HepG2 (cell line): ENCODE data around the gene VSIG2. TPM values are rescaled to one million over a fixed set of nuclear protein-coding genes. Genes with fewer than 3 reads are reported as not detected.
A peak's percentile ranks its signal among the peaks of the same experiment; 100 is the strongest.

Experiments
- ATAC-seq: fragments of 200-7000 bp; cut with Tn5 transposase; 3 replicates; pipeline ENCODE4 v1.9.1; 2020; ENCODE audit warnings: mild to moderate bottlenecking, moderate library complexity
- BruUV-seq: library from RNA; stranded (reverse); fragments of 400-500 nt; replicated peaks from 2 replicates; lab custom pipeline; 2021; lab: Mats Ljungman, UMichigan
- CTCF ChIA-PET: fragments of 300-600 bp; formaldehyde crosslinking; extraction: SDS; loops from one replicate; lab custom pipeline; 2021; ENCODE audit warnings: low total read pairs, inconsistent platforms, low intra/inter-chr PET ratio; lab: Yijun Ruan, JAX
- POLR2A ChIA-PET: fragments of 350-600 bp; sonication (Branson Sonifier 250); formaldehyde crosslinking; loops from one replicate; lab custom pipeline; 2020; ENCODE audit warnings: antibody characterized with exemption, inconsistent platforms; lab: Yijun Ruan, JAX
- DNase-seq: peaks from one replicate; pipeline ENCODE4 v3.0.0-alpha.2; 2015; ENCODE audit warnings: low spot score
- FAIRE-seq: peaks from 3 replicates; lab custom pipeline; 2011; peaks lifted over from hg19 to GRCh38; lab: Jason Lieb, UNC
- H2AFZ ChIP-seq: one replicate; pipeline ENCODE4 v1.6.1; 2011; ENCODE audit warnings: low read length, inconsistent platforms
- H3K27ac ChIP-seq: fragments of 300-600 bp; 3 replicates; pipeline ENCODE4 v1.8.0; 2011; ENCODE audit warnings: mixed run types, mild to moderate bottlenecking, mixed read lengths, low read length, inconsistent platforms; ENCODE audit not compliant: insufficient read depth; ENCODE audit errors: extremely low read length
- H3K27me3 ChIP-seq, 2 experiments: fragments of 200-600 bp in 1 of 2; 2 replicates in 1 of 2; 3 replicates in 1 of 2; pipeline versions ENCODE4 v1.6.0 to v1.8.0; 2011; ENCODE audit warnings: low read length in 2 of 2, mild to moderate bottlenecking in 2 of 2, moderate library complexity in 2 of 2, inconsistent platforms in 1 of 2; ENCODE audit not compliant: insufficient read depth in 2 of 2, control insufficient read depth in 1 of 2
- H3K36me3 ChIP-seq, 2 experiments: fragments of 200-600 bp in 1 of 2; replicated peaks in 1 of 2; 2 replicates in 1 of 2; 3 replicates in 1 of 2; pipeline versions ENCODE4 v1.5.1 to v1.8.0; 2011; ENCODE audit warnings: low read length in 2 of 2, inconsistent platforms in 1 of 2; ENCODE audit not compliant: insufficient read depth in 2 of 2, control insufficient read depth in 1 of 2
- H3K4me1 ChIP-seq: 2 replicates; pipeline ENCODE4 v1.5.1; 2012; ENCODE audit warnings: low read length, inconsistent platforms; ENCODE audit not compliant: insufficient read depth
- H3K4me2 ChIP-seq: 2 replicates; pipeline ENCODE4 v1.6.0; 2011; ENCODE audit warnings: low read depth, low read length, inconsistent platforms
- H3K4me3 ChIP-seq, 3 experiments: fragments of 200-600 bp in 1 of 3; sonication (generic), shearing (Covaris generic) in 1 of 3; replicated peaks in 1 of 3; 2 replicates each; pipeline ENCODE4 v1.5.1; 2011 to 2016; ENCODE audit warnings: low read length in 3 of 3, inconsistent platforms in 2 of 3, low read depth in 2 of 3, mild to moderate bottlenecking in 2 of 3, control low read depth in 1 of 3, mixed read lengths in 1 of 3; ENCODE audit not compliant: insufficient read depth in 1 of 3
- H3K79me2 ChIP-seq: one replicate; pipeline ENCODE4 v1.6.1; 2011; ENCODE audit warnings: low read length, inconsistent platforms; ENCODE audit not compliant: insufficient read depth
- H3K9ac ChIP-seq: 2 replicates; pipeline ENCODE4 v1.6.0; 2011; ENCODE audit warnings: mild to moderate bottlenecking, low read depth, low read length, inconsistent platforms; ENCODE audit not compliant: insufficient read depth
- H3K9me3 ChIP-seq: 2 replicates; pipeline ENCODE4 v1.5.1; 2012; ENCODE audit warnings: mild to moderate bottlenecking, low read length
- H4K20me1 ChIP-seq: 2 replicates; pipeline ENCODE4 v1.6.0; 2011; ENCODE audit warnings: inconsistent platforms, mild to moderate bottlenecking, low read length, moderate library complexity; ENCODE audit not compliant: insufficient read depth
- CCDC6 ChIP-seq: sonication (generic); formaldehyde crosslinking; IDR thresholded peaks from 2 replicates; pipeline ENCODE4 v1.8.1; 2022; ENCODE audit warnings: mild to moderate bottlenecking, missing genetic modification reagents, moderate library complexity
- EEA1 ChIP-seq: sonication (generic); formaldehyde crosslinking; IDR thresholded peaks from 2 replicates; pipeline ENCODE4 v1.5.1; 2020; ENCODE audit warnings: mild to moderate bottlenecking, missing genetic modification reagents, borderline replicate concordance
- GMEB1 ChIP-seq: sonication (generic); formaldehyde crosslinking; IDR thresholded peaks from 2 replicates; pipeline ENCODE4 v1.5.1; 2020; ENCODE audit warnings: missing genetic modification reagents, mild to moderate bottlenecking, borderline replicate concordance
- GZF1 ChIP-seq: sonication (generic); formaldehyde crosslinking; IDR thresholded peaks from 2 replicates; pipeline ENCODE4 v1.5.1; 2020; ENCODE audit warnings: mild to moderate bottlenecking, missing genetic modification reagents
- HIVEP1 ChIP-seq: sonication (generic); formaldehyde crosslinking; IDR thresholded peaks from 2 replicates; pipeline ENCODE4 v1.4.0; 2020; ENCODE audit warnings: mild to moderate bottlenecking, missing genetic modification reagents
- ISL2 ChIP-seq: sonication (generic); formaldehyde crosslinking; IDR thresholded peaks from 2 replicates; pipeline ENCODE4 v1.5.0; 2020; ENCODE audit warnings: missing genetic modification reagents
- MIER2 ChIP-seq: IDR thresholded peaks from 2 replicates; pipeline ENCODE4 v1.6.1; 2016; ENCODE audit warnings: missing biosample characterization, missing genetic modification reagents
- PAWR ChIP-seq: sonication (generic); formaldehyde crosslinking; IDR thresholded peaks from 2 replicates; pipeline ENCODE4 v1.4.0; 2020; ENCODE audit warnings: missing genetic modification reagents, mild to moderate bottlenecking, borderline replicate concordance
- POGK ChIP-seq: sonication (generic); formaldehyde crosslinking; conservative IDR thresholded peaks from 2 replicates; pipeline ENCODE4 v1.8.0; 2022; ENCODE audit warnings: mild to moderate bottlenecking, moderate library complexity, missing genetic modification reagents
- RAD21 ChIP-seq: fragments of 450-650 bp; formaldehyde crosslinking; IDR thresholded peaks from 2 replicates; pipeline ENCODE4 v1.5.0; 2020; ENCODE audit warnings: mild to moderate bottlenecking
- SNAPC2 ChIP-seq: sonication (generic); formaldehyde crosslinking; IDR thresholded peaks from 2 replicates; pipeline ENCODE4 v1.8.1; 2022; ENCODE audit warnings: mild to moderate bottlenecking, missing genetic modification reagents
- TCF12 ChIP-seq, 2 experiments: fragments of 450-650 bp in 1 of 2; sonication (generic) in 1 of 2; formaldehyde crosslinking in 1 of 2; IDR thresholded peaks; 2 replicates each; pipeline versions ENCODE4 v1.6.1 to v1.8.0; 2017 to 2022; ENCODE audit warnings: antibody characterized with exemption in 1 of 2, mild to moderate bottlenecking in 1 of 2, missing genetic modification reagents in 1 of 2, moderate library complexity in 1 of 2
- ZGPAT ChIP-seq: IDR thresholded peaks from 2 replicates; pipeline ENCODE4 v1.6.1; 2016; ENCODE audit warnings: mild to moderate bottlenecking
- ZMYM4 ChIP-seq: sonication (generic); formaldehyde crosslinking; IDR thresholded peaks from 2 replicates; pipeline ENCODE4 v1.8.1; 2023; ENCODE audit warnings: mild to moderate bottlenecking, missing genetic modification reagents
- ZNF746 ChIP-seq: sonication (generic); formaldehyde crosslinking; IDR thresholded peaks from 2 replicates; pipeline ENCODE4 v1.8.0; 2022; ENCODE audit warnings: mild to moderate bottlenecking, missing genetic modification reagents
- ZNF768 ChIP-seq: sonication (generic); formaldehyde crosslinking; IDR thresholded peaks from 2 replicates; pipeline ENCODE4 v1.4.0; 2020; ENCODE audit warnings: missing genetic modification reagents
- ZNF777 ChIP-seq: sonication (generic); formaldehyde crosslinking; IDR thresholded peaks from 2 replicates; pipeline ENCODE4 v1.4.0; 2020; ENCODE audit warnings: missing genetic modification reagents
- WGBS: methylation state at CpG from one replicate; pipeline ENCODE4 v1.1.6; 2017; ENCODE audit warnings: low lambda C conversion rate; 5-methylcytosine and 5-hydroxymethylcytosine counted together
- in situ Hi-C: cut with HindIII; loops from 2 replicates; pipeline ENCODE4 v1.10.0; 2017; ENCODE audit warnings: low pct_unique_long_range_greater_than_20kb; ENCODE audit not compliant: extremely low pct_ligation_motif_present
- intact Hi-C: fragments of 100-400 bp; cut with micrococcal nuclease; formaldehyde crosslinking; loops from one replicate; pipeline ENCODE4 v1.10.0; 2022; ENCODE audit not compliant: unreplicated experiment
- polyA plus RNA-seq, 8 experiments: library from polyadenylated mRNA; depleted of rRNA in 3 of 8; stranded (reverse) in 7 of 8; unstranded in 1 of 8; fragments of >200 nt; fragmentation: Illumina TruSeq in 4 of 8; extraction: Trizol in 4 of 8; gene quantifications; 2 replicates each; pipeline versions ENCODE4 v1.2.1 to v1.2.3, GENCODE V29; 2011 to 2016; ENCODE audit warnings: low read depth in 4 of 8, missing spikeins in 1 of 8, mixed read lengths in 1 of 8; ENCODE audit not compliant: insufficient read depth in 1 of 8
- total RNA-seq, 5 experiments: library from RNA; depleted of rRNA; stranded (reverse); fragments of >200 nt; fragmentation: Illumina TruSeq; extraction: Trizol; gene quantifications; 2 replicates each; pipeline ENCODE4 v1.2.3, GENCODE V29; 2016; ENCODE audit warnings: low read depth in 1 of 5
- TF ChIP-seq, protein P1 (sequence below): sonication (generic); formaldehyde crosslinking; IDR thresholded peaks from 2 replicates; pipeline ENCODE4 v1.5.0; 2020; ENCODE audit warnings: missing genetic modification reagents, mild to moderate bottlenecking, borderline replicate concordance

Gene VSIG2
- total and polyA plus RNA-seq, 2 of the 13 experiments (the other 11 are each of a cell fraction or from before 2014, with no cell fraction given): 0.80 to 2.7 TPM

GRCh38 chr11:124740277-124740882, 11.7 kb downstream of the VSIG2 start:
- 27% methylated on average over 16 of the region's 37 CpGs for WGBS
- in situ Hi-C loops (no loop called here), intact Hi-C loops (loop anchor here (5.0 to 10.0 kb wide), 2 partner anchors 54 to 998 kb away; partner anchors contain the start of gene ZNF202)
- DNase-seq (no peak), ATAC-seq (peak; percentile 50), FAIRE-seq (no peak)
- Histone ChIP-seq H4K20me1 (no peaks in the 10 kb centered on the region), H3K36me3 (no peaks in the 10 kb centered on the region), H3K27me3 (peaks cover 2 to 81% of the 10 kb centered on the region in 2 experiments; a peak in 4 of 5 replicates), H3K27ac (no peak overlapping the region), H3K4me3 (peak overlapping the region; percentile 41 to 68 (median 64)), H3K4me2 (peak overlapping the region; percentile 80), H3K4me1 (peaks cover 18% of the 10 kb centered on the region), H3K9ac (no peak overlapping the region), H2AFZ (no peak overlapping the region), H3K9me3 (no peaks in the 10 kb centered on the region), H3K79me2 (no peaks in the 10 kb centered on the region)
- CTCF ChIA-PET: interaction anchor here (1.5 kb wide), 1 partner anchor 19 kb away, joined by 3 read pairs; no protein-coding TSS in a partner anchor
- BruUV-seq: no TSS peak
- POLR2A ChIA-PET: interaction anchor here (0.6 to 1.3 kb wide), 3 partner anchors 11 to 23 kb away, joined by 4 to 6 read pairs (median 5); no protein-coding TSS in a partner anchor
- TF ChIP-seq EEA1 (CRISPR knock-in tag) (no peak), SNAPC2 (CRISPR knock-in tag) (no peak), GZF1 (no peak), PAWR (CRISPR knock-in tag) (no peak), TCF12 (IDR thresholded peaks at IDR 0.05) (no peak), TCF12 (CRISPR knock-in tag; IDR thresholded peaks at IDR 0.05) (no peak), ZMYM4 (CRISPR knock-in tag) (no peak), ZNF777 (CRISPR knock-in tag) (peak; percentile 55), ZNF746 (no peak), ZGPAT (CRISPR knock-in tag) (no peak), MIER2 (CRISPR knock-in tag) (no peak), CCDC6 (CRISPR knock-in tag) (0 out of 2 replicates have a peak, but pooled peaks have one; percentile 13), ZNF768 (0 out of 2 replicates have a peak, but pooled peaks have one; percentile 23), POGK (CRISPR knock-in tag) (no peak), RAD21 (no peak), HIVEP1 (CRISPR knock-in tag) (no peak), ISL2 (CRISPR knock-in tag) (no peak), GMEB1 (CRISPR knock-in tag) (no peak)
- TF ChIP-seq, protein P1, sequence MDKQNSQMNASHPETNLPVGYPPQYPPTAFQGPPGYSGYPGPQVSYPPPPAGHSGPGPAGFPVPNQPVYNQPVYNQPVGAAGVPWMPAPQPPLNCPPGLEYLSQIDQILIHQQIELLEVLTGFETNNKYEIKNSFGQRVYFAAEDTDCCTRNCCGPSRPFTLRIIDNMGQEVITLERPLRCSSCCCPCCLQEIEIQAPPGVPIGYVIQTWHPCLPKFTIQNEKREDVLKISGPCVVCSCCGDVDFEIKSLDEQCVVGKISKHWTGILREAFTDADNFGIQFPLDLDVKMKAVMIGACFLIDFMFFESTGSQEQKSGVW: no peak
